Measurements from ENCODE around the gene NAPA. TPM values are rescaled to one million over a fixed set of nuclear protein-coding genes. Genes with fewer than 3 reads are reported as not detected.

Gene NAPA
- total and polyA plus RNA-seq, 8 donors = 47.2 to 121 (median 60.4) TPM

GRCh38 chr19:47544075-47544474 is 29.2 kb upstream of the NAPA start:
- 90 to 94% methylated on average over 18 of the region's 18 CpGs for WGBS, 2 donors
- FAIRE-seq (no peak), ATAC-seq (no peak), DNase-seq (no peak)
- Histone ChIP-seq H3K27ac (no peak overlapping the region), H3K9me3 (no peaks in the 10 kb centered on the region), H3K4me1 (no peaks in the 10 kb centered on the region), H3K36me3 (no peaks in the 10 kb centered on the region), H3K4me3 (no peak overlapping the region), H3K27me3 (peaks cover 0 to 8% (median 0%) of the 10 kb centered on the region in 4 donors)
- intact Hi-C loops (cut with DNase I) = no loop called here
- no peak for TF ChIP-seq CTCF (IDR thresholded peaks at IDR 0.05)

GRCh38 chr19:47542030-47542475 is 27.2 kb upstream of the NAPA start:
- no peak for TF ChIP-seq CTCF (IDR thresholded peaks at IDR 0.05)
- DNase-seq = no peak
- intact Hi-C loops (cut with DNase I) = no loop called here
- H3K27me3 ChIP-seq = peaks cover 0 to 8% (median 0%) of the 10 kb centered on the region in 4 donors
- no peak for ATAC-seq
- no peak overlapping the region for H3K4me3 ChIP-seq
- H3K27ac ChIP-seq = no peak overlapping the region
- no peaks in the 10 kb centered on the region for H3K36me3 ChIP-seq
- FAIRE-seq = no peak
- 72 to 76% methylated on average over 9 of the region's 9 CpGs for WGBS, 2 donors
- H3K4me1 ChIP-seq = no peaks in the 10 kb centered on the region
- H3K9me3 ChIP-seq = no peaks in the 10 kb centered on the region

DNA sequence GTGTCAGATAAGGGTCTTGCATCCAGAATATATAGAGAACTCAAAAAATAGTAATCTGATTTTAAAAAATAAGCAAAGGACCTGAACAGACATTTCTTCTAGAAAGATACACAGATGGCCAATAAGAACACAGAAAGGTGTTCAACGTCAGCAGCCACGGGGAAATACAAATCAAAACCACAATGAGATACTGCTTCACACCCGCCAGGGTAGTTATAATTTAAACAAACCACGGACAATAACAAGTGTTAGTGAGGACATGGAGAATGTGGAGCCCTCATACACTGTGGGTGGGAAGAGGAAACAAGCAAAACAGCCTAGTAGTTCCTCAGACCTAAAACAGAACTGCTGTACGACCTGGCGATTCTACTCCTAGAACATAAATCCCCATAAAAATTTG is 26.7 kb upstream of the NAPA start:
- Histone ChIP-seq H3K27me3 (peaks cover 0 to 8% (median 0%) of the 10 kb centered on the region in 4 donors), H3K4me3 (no peak overlapping the region), H3K4me1 (no peaks in the 10 kb centered on the region), H3K9me3 (no peaks in the 10 kb centered on the region), H3K27ac (no peak overlapping the region), H3K36me3 (no peaks in the 10 kb centered on the region)
- no peak for TF ChIP-seq CTCF (IDR thresholded peaks at IDR 0.05)
- DNase-seq (no peak), ATAC-seq (no peak), FAIRE-seq (peak; percentile 29)
- WGBS, 2 donors = 72 to 76% methylated on average over 6 of the region's 6 CpGs
- intact Hi-C loops (cut with DNase I) = no loop called here

DNA sequence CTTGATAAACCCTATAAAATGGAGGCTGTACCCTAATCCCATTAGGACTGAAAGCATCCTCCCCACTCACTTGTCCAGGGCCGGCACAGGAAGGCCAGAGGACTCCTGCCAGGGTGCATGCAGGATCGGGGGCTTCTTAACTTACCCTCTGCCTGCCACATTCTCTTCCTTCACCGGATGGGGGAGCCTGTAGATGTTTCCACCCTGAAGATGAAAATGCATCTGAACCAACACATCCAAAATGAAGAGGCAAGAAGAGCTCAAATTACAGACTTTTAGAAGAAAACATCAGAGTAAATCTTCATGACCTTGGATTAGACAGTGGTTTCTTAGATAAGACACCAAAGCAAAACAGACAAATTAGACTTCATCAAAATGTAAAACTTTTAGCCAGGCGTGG is 25.9 kb upstream of the NAPA start:
- intact Hi-C loops (cut with DNase I) = no loop called here
- Histone ChIP-seq H3K4me1 (no peaks in the 10 kb centered on the region), H3K9me3 (no peaks in the 10 kb centered on the region), H3K27ac (no peak overlapping the region), H3K36me3 (no peaks in the 10 kb centered on the region), H3K4me3 (no peak overlapping the region), H3K27me3 (peaks cover 0 to 6% (median 0%) of the 10 kb centered on the region in 4 donors)
- 46 to 51% methylated on average over 4 of the region's 4 CpGs for WGBS, 2 donors
- ATAC-seq = peak in 2 of 4 donors; percentile 41 to 42
- FAIRE-seq = no peak
- no peak for DNase-seq
- TF ChIP-seq CTCF (IDR thresholded peaks at IDR 0.05) = no peak

- WGBS, 2 donors = 53 to 65% methylated on average over 12 of the region's 12 CpGs
- ATAC-seq = no peak
- no peak for FAIRE-seq
Measured at GRCh38 chr19:47539747-47540311, 25.0 kb upstream of the NAPA start.

More at GRCh38 chr19:47539747-47540311, 25.0 kb upstream of the NAPA start:
- Histone ChIP-seq H3K4me3 (no peak overlapping the region), H3K27ac (no peak overlapping the region), H3K27me3 (no peaks in the 10 kb centered on the region), H3K9me3 (no peaks in the 10 kb centered on the region), H3K4me1 (no peaks in the 10 kb centered on the region), H3K36me3 (no peaks in the 10 kb centered on the region)
- no peak for TF ChIP-seq CTCF (IDR thresholded peaks at IDR 0.05)
- intact Hi-C loops (cut with DNase I) = no loop called here
- DNase-seq = no peak

Measured in pancreas (tissue), 10 donors.